Astrocyte (in vitro differentiated cells and primary cell): Measurements from ENCODE around the gene HOXB2. TPM values are rescaled to one million over a fixed set of nuclear protein-coding genes. Genes with fewer than 3 reads are reported as not detected.

Experiments
- DNase-seq: peaks from one replicate; pipeline ENCODE4 v3.0.0-alpha.2; 2010; ENCODE audit warnings: low read depth
- FAIRE-seq: peaks from 2 replicates; lab custom pipeline; 2011; peaks lifted over from hg19 to GRCh38; lab: Jason Lieb, UNC
- H2AFZ ChIP-seq: 2 replicates; pipeline ENCODE4 v1.6.0; 2012; ENCODE audit warnings: low read depth, low read length, inconsistent platforms
- H3K27ac ChIP-seq: 2 replicates; pipeline ENCODE4 v1.5.1; 2011; ENCODE audit warnings: low read depth, low read length, inconsistent platforms
- H3K27me3 ChIP-seq: 2 replicates; pipeline ENCODE4 v1.6.0; 2011; ENCODE audit warnings: low read length, inconsistent platforms; ENCODE audit not compliant: insufficient read depth
- H3K36me3 ChIP-seq: 2 replicates; pipeline ENCODE4 v1.5.1; 2011; ENCODE audit warnings: low read length, inconsistent platforms; ENCODE audit not compliant: insufficient read depth
- H3K4me1 ChIP-seq: 2 replicates; pipeline ENCODE4 v1.5.1; 2011; ENCODE audit warnings: low read length, inconsistent platforms; ENCODE audit not compliant: insufficient read depth
- H3K4me2 ChIP-seq: 2 replicates; pipeline ENCODE4 v1.6.0; 2012; ENCODE audit warnings: low read length, inconsistent platforms
- H3K4me3 ChIP-seq: 2 replicates; pipeline ENCODE4 v1.5.1; 2011; ENCODE audit warnings: low read depth, mild to moderate bottlenecking, low read length, inconsistent platforms; ENCODE audit not compliant: insufficient read depth
- H3K79me2 ChIP-seq: 2 replicates; pipeline ENCODE4 v1.6.0; 2012; ENCODE audit warnings: mild to moderate bottlenecking, low read length, inconsistent platforms; ENCODE audit not compliant: insufficient read depth
- H3K9ac ChIP-seq: 2 replicates; pipeline ENCODE4 v1.6.0; 2012; ENCODE audit warnings: mild to moderate bottlenecking, low read length, inconsistent platforms
- H3K9me3 ChIP-seq: 2 replicates; pipeline ENCODE4 v1.5.1; 2012; ENCODE audit warnings: low read depth, mild to moderate bottlenecking, low read length, inconsistent platforms; ENCODE audit not compliant: insufficient read depth
- H4K20me1 ChIP-seq: 2 replicates; pipeline ENCODE4 v1.6.0; 2012; ENCODE audit warnings: low read length, inconsistent platforms; ENCODE audit not compliant: insufficient read depth
- H3K27ac Mint-ChIP-seq: one replicate; pipeline ENCODE4 v1.8.0; 2021; ENCODE audit warnings: mild to moderate bottlenecking, mixed read lengths; ENCODE audit not compliant: unreplicated experiment
- H3K27me3 Mint-ChIP-seq: one replicate; pipeline ENCODE4 v1.8.0; 2021; ENCODE audit warnings: low read depth, mixed read lengths; ENCODE audit not compliant: unreplicated experiment
- H3K36me3 Mint-ChIP-seq: one replicate; pipeline ENCODE4 v1.8.0; 2021; ENCODE audit warnings: low read depth, mixed read lengths; ENCODE audit not compliant: unreplicated experiment
- H3K4me1 Mint-ChIP-seq: one replicate; pipeline ENCODE4 v1.8.0; 2021; ENCODE audit warnings: low read depth, mixed read lengths; ENCODE audit not compliant: unreplicated experiment
- H3K4me3 Mint-ChIP-seq: one replicate; pipeline ENCODE4 v1.8.0; 2021; ENCODE audit warnings: mild to moderate bottlenecking, moderate library complexity, mixed read lengths; ENCODE audit not compliant: unreplicated experiment
- H3K9me3 Mint-ChIP-seq: one replicate; pipeline ENCODE4 v1.8.0; 2021; ENCODE audit warnings: mild to moderate bottlenecking, mixed read lengths; ENCODE audit not compliant: unreplicated experiment
- CTCF ChIP-seq: IDR thresholded peaks from 2 replicates; pipeline ENCODE4 v1.5.1; 2011; ENCODE audit warnings: low read depth, mild to moderate bottlenecking, inconsistent platforms, low read length, moderate library complexity; ENCODE audit not compliant: insufficient read depth
- EZH2 ChIP-seq: IDR thresholded peaks from 2 replicates; pipeline ENCODE4 v1.6.1; 2012; ENCODE audit warnings: mild to moderate bottlenecking, low read length, inconsistent platforms; ENCODE audit not compliant: insufficient read depth
- total RNA-seq: library from RNA; stranded (reverse); gene quantifications from 2 replicates; pipeline ENCODE4 v1.2.1, GENCODE V29; 2021

The HOXB2 gene
- total RNA-seq, 1 donor from 2014 or later = 0.41 TPM

GRCh38 chr17:48559840-48560817 is 15.2 kb upstream of the HOXB2 start:
- Histone ChIP-seq H2AFZ (no peak overlapping the region), H4K20me1 (peaks cover 9% of the 10 kb centered on the region), H3K4me3 (no peak overlapping the region), H3K9ac (peak overlapping the region; percentile 83), H3K79me2 (peaks cover 93% of the 10 kb centered on the region), H3K27me3 (peaks cover 79% of the 10 kb centered on the region), H3K4me1 (peaks cover 51% of the 10 kb centered on the region), H3K27ac (peak overlapping the region; percentile 61), H3K36me3 (no peaks in the 10 kb centered on the region), H3K4me2 (peak overlapping the region; percentile 88), H3K9me3 (no peaks in the 10 kb centered on the region)
- Mint-ChIP-seq H3K27me3 (peaks cover 86% of the 10 kb centered on the region), H3K27ac (no peak overlapping the region), H3K4me3 (no peak overlapping the region), H3K4me1 (peaks cover 2% of the 10 kb centered on the region), H3K9me3 (peaks cover 18% of the 10 kb centered on the region), H3K36me3 (peaks cover 2% of the 10 kb centered on the region)
- FAIRE-seq (no peak), DNase-seq (no peak)
- no peak for TF ChIP-seq CTCF
- peak; percentile 47 for TF ChIP-seq EZH2

DNA sequence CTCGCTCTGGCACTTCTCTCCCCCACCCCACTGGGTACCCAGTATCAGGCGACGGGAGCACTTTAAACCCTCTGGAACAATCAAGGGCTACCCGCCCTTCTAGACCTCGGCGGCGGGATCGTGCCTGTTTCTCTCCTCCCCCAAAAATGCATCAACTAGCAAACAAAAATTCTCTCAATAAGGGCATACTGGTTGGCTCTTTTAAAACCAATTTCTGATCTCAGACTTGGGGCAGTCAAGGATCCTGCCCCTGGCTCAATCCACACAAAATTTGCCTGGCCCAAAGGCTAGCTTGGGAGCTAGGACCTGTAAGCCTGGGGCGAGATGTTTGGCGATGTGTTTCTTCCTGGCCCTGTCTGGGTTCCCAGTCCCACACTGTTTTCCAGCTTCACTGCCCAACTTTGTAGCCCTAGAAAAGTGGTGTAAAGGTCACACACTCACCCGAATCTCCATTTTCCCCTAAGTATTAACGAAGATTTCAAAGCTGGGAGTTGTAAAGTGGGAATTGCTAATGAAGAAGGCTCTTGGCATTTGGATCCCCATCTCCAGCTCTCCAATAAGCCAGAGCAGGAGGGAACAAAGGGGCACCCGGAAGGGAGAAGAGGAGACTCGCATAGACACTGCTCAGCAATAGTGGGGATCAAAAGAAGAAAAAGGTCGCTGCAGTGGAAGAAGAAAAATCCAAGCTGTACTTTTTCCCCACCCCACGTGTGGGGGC is 14.4 kb upstream of the HOXB2 start:
- H2AFZ ChIP-seq = no peak overlapping the region
- H3K4me1 ChIP-seq = peaks cover 51% of the 10 kb centered on the region
- H3K36me3 ChIP-seq = no peaks in the 10 kb centered on the region
- peaks cover 2% of the 10 kb centered on the region for H3K4me1 Mint-ChIP-seq
- H4K20me1 ChIP-seq = peaks cover 9% of the 10 kb centered on the region
- H3K9me3 Mint-ChIP-seq = peaks cover 18% of the 10 kb centered on the region
- H3K9me3 ChIP-seq = no peaks in the 10 kb centered on the region
- peak overlapping the region; percentile 83 for H3K9ac ChIP-seq
- peak overlapping the region; percentile 88 for H3K4me2 ChIP-seq
- peak overlapping the region; percentile 61 for H3K27ac ChIP-seq
- no peak overlapping the region for H3K27ac Mint-ChIP-seq
- H3K27me3 Mint-ChIP-seq = peaks cover 95% of the 10 kb centered on the region
- no peak overlapping the region for H3K4me3 ChIP-seq
- H3K36me3 Mint-ChIP-seq = peaks cover 2% of the 10 kb centered on the region
- no peak for FAIRE-seq
- no peak overlapping the region for H3K4me3 Mint-ChIP-seq
- H3K79me2 ChIP-seq = peaks cover 94% of the 10 kb centered on the region
- DNase-seq = no peak
- TF ChIP-seq CTCF (no peak), EZH2 (no peak)
- peaks cover 73% of the 10 kb centered on the region for H3K27me3 ChIP-seq
